Thymus (tissue), 11 donors: ENCODE results near the gene PIEZO2. TPM values are rescaled to one million over a fixed set of nuclear protein-coding genes. Genes with fewer than 3 reads are reported as not detected.

Experiments used
- DNase-seq, 9 donors: peaks; one replicate each; pipeline ENCODE4 v3.0.0-alpha.2; 2013; ENCODE audit warnings: low spot score in 9 of 9, low read depth in 6 of 9, missing footprints in 1 of 9
- H3K27ac ChIP-seq, 2 donors: one replicate each; pipeline ENCODE4 v1.5.1; 2013; ENCODE audit warnings: control low read depth in 1 of 2, low read depth in 1 of 2, low read length in 1 of 2, mild to moderate bottlenecking in 1 of 2, moderate library complexity in 1 of 2
- H3K27me3 ChIP-seq, 2 donors: one replicate each; pipeline ENCODE4 v1.5.1; 2013; ENCODE audit warnings: low read length in 1 of 2; ENCODE audit not compliant: control insufficient read depth in 2 of 2, insufficient read depth in 1 of 2
- H3K36me3 ChIP-seq, 2 donors: one replicate each; pipeline ENCODE4 v1.5.1; 2013; ENCODE audit warnings: low read length in 1 of 2, mild to moderate bottlenecking in 1 of 2, moderate library complexity in 1 of 2; ENCODE audit not compliant: control insufficient read depth in 2 of 2, insufficient read depth in 2 of 2
- H3K4me1 ChIP-seq, 2 donors: one replicate each; pipeline ENCODE4 v1.5.1; 2013; ENCODE audit warnings: low read length in 2 of 2; ENCODE audit not compliant: control insufficient read depth in 2 of 2, insufficient read depth in 2 of 2
- H3K4me3 ChIP-seq, 2 donors: one replicate each; pipeline ENCODE4 v1.5.1; 2013; ENCODE audit warnings: low read length in 2 of 2, control low read depth in 1 of 2, mild to moderate bottlenecking in 1 of 2
- H3K9me3 ChIP-seq, 2 donors: one replicate each; pipeline ENCODE4 v1.5.1; 2013; ENCODE audit warnings: low read length in 1 of 2, mild to moderate bottlenecking in 1 of 2; ENCODE audit not compliant: control insufficient read depth in 2 of 2, insufficient read depth in 1 of 2
- WGBS: extraction: QIAGEN DNeasy Blood & Tissue Kit; methylation state at CpG from one replicate; pipeline ENCODE4 v1.1.7; 2013; 5-methylcytosine and 5-hydroxymethylcytosine counted together
- polyA plus RNA-seq: library from polyadenylated mRNA; stranded (reverse); fragments of 200-250 nt; gene quantifications from one replicate; pipeline ENCODE4 v1.2.3, GENCODE V29; 2013
- total RNA-seq: library from RNA; stranded (reverse); fragments of 120-200 nt; gene quantifications from one replicate; pipeline ENCODE4 v1.2.4, GENCODE V29; 2013
- donor health status: healthy.

Gene PIEZO2
- total and polyA plus RNA-seq, 2 donors, result 1.5 to 3.2 TPM

GRCh38 chr18:10908760-10909159 lies 240.6 kb downstream of the PIEZO2 start:
- no peaks in the 10 kb centered on the region for H3K9me3 ChIP-seq
- no peaks in the 10 kb centered on the region for H3K27me3 ChIP-seq
- no peaks in the 10 kb centered on the region for H3K4me1 ChIP-seq
- WGBS, result 98% methylated on average over 5 of the region's 5 CpGs
- no peak overlapping the region for H3K27ac ChIP-seq
- no peak overlapping the region for H3K4me3 ChIP-seq
- DNase-seq, result no peak
- no peaks in the 10 kb centered on the region for H3K36me3 ChIP-seq

GRCh38 chr18:10907749-10908148 lies 241.6 kb downstream of the PIEZO2 start:
- Histone ChIP-seq H3K4me3 (no peak overlapping the region), H3K9me3 (no peaks in the 10 kb centered on the region), H3K27ac (no peak overlapping the region), H3K4me1 (no peaks in the 10 kb centered on the region), H3K27me3 (no peaks in the 10 kb centered on the region), H3K36me3 (no peaks in the 10 kb centered on the region)
- WGBS, result 95% methylated on average over 1 of the region's 1 CpG
- no peak for DNase-seq

GRCh38 chr18:10901329-10901728 lies 248.0 kb downstream of the PIEZO2 start:
- Histone ChIP-seq H3K36me3 (no peaks in the 10 kb centered on the region), H3K27me3 (no peaks in the 10 kb centered on the region), H3K9me3 (no peaks in the 10 kb centered on the region), H3K4me3 (no peak overlapping the region), H3K27ac (no peak overlapping the region), H3K4me1 (no peaks in the 10 kb centered on the region)
- no peak for DNase-seq
- 90% methylated on average over 2 of the region's 2 CpGs for WGBS

- H3K9me3 ChIP-seq, result no peaks in the 10 kb centered on the region
- no peak overlapping the region for H3K27ac ChIP-seq
- H3K36me3 ChIP-seq, result no peaks in the 10 kb centered on the region
- H3K27me3 ChIP-seq, result no peaks in the 10 kb centered on the region
- WGBS, result 87% methylated on average over 4 of the region's 4 CpGs
- DNase-seq, result no peak
- no peaks in the 10 kb centered on the region for H3K4me1 ChIP-seq
- no peak overlapping the region for H3K4me3 ChIP-seq
Measured at GRCh38 chr18:10900435-10900834, 248.9 kb downstream of the PIEZO2 start.

GRCh38 chr18:10899481-10899880 lies 249.9 kb downstream of the PIEZO2 start:
- H3K27ac ChIP-seq, result no peak overlapping the region
- H3K27me3 ChIP-seq, result no peaks in the 10 kb centered on the region
- H3K4me3 ChIP-seq, result no peak overlapping the region
- DNase-seq, result no peak
- H3K9me3 ChIP-seq, result no peaks in the 10 kb centered on the region
- H3K36me3 ChIP-seq, result no peaks in the 10 kb centered on the region
- 95% methylated on average over 1 of the region's 1 CpG for WGBS
- H3K4me1 ChIP-seq, result no peaks in the 10 kb centered on the region

- DNase-seq, result no peak
- Histone ChIP-seq H3K4me1 (peaks cover 0 to 4% of the 10 kb centered on the region in 2 donors), H3K36me3 (no peaks in the 10 kb centered on the region), H3K4me3 (no peak overlapping the region), H3K27ac (no peak overlapping the region), H3K9me3 (no peaks in the 10 kb centered on the region), H3K27me3 (no peaks in the 10 kb centered on the region)
- 65% methylated on average over 4 of the region's 4 CpGs for WGBS
Measured at GRCh38 chr18:10898417-10898974, 250.9 kb downstream of the PIEZO2 start.

- 44% methylated on average over 3 of the region's 3 CpGs for WGBS
- no peak for DNase-seq
Measured at GRCh38 chr18:10896851-10897250, 252.5 kb downstream of the PIEZO2 start.

GRCh38 chr18:10895976-10896375 lies 253.4 kb downstream of the PIEZO2 start:
- H3K4me3 ChIP-seq, result no peak overlapping the region
- WGBS, result 94% methylated on average over 4 of the region's 4 CpGs
- no peaks in the 10 kb centered on the region for H3K9me3 ChIP-seq

More at GRCh38 chr18:10896851-10897250, 252.5 kb downstream of the PIEZO2 start:
- H3K4me1 ChIP-seq, result peaks cover 0 to 4% of the 10 kb centered on the region in 2 donors
- H3K27me3 ChIP-seq, result no peaks in the 10 kb centered on the region
- H3K36me3 ChIP-seq, result no peaks in the 10 kb centered on the region
- no peak overlapping the region for H3K27ac ChIP-seq
- no peak overlapping the region for H3K4me3 ChIP-seq
- no peaks in the 10 kb centered on the region for H3K9me3 ChIP-seq

GRCh38 chr18:10894501-10894900 lies 254.9 kb downstream of the PIEZO2 start:
- peaks cover 0 to 4% of the 10 kb centered on the region in 2 donors for H3K4me1 ChIP-seq
- H3K36me3 ChIP-seq, result no peaks in the 10 kb centered on the region
- no peak for DNase-seq
- WGBS, result 24% methylated on average over 10 of the region's 10 CpGs
- H3K27me3 ChIP-seq, result no peaks in the 10 kb centered on the region
- H3K4me3 ChIP-seq, result no peak overlapping the region
- no peaks in the 10 kb centered on the region for H3K9me3 ChIP-seq
- H3K27ac ChIP-seq, result no peak overlapping the region

More at GRCh38 chr18:10895976-10896375, 253.4 kb downstream of the PIEZO2 start:
- H3K36me3 ChIP-seq, result no peaks in the 10 kb centered on the region
- peaks cover 0 to 4% of the 10 kb centered on the region in 2 donors for H3K4me1 ChIP-seq
- H3K27me3 ChIP-seq, result no peaks in the 10 kb centered on the region
- no peak overlapping the region for H3K27ac ChIP-seq
- DNase-seq, result no peak
